Measurements from ENCODE around the gene XRCC3.

The XRCC3 gene

GRCh38 chr14:103649001-103649400, 66.2 kb downstream of the XRCC3 start:
- TF ChIP-seq CTCF (conservative IDR thresholded peaks at IDR 0.05; ENCODE audit: low read depth): no peak
- POLR2A ChIA-PET (ENCODE audit: low non-redundant PET): no interaction called here
- CTCF ChIA-PET: no interaction called here
- no peak for DNase-seq (ENCODE audit: low spot score)
- H3K27ac ChIP-seq: no peak overlapping the region
